Calu3 (cell line): ENCODE results near the gene CDC14A. TPM values are rescaled to one million over a fixed set of nuclear protein-coding genes. Genes with fewer than 3 reads are reported as not detected.
"Not testable (repeated sequence)": the region's sequence is repeated elsewhere in the genome, so short reads cannot be mapped to it uniquely, and the experiment has no call there.

Source experiments
- BruUV-seq: library from RNA; stranded (reverse); fragments of 400-500 nt; replicated peaks from 2 replicates; lab custom pipeline; 2021; lab: Mats Ljungman, UMichigan
- CTCF ChIA-PET: fragments of 300-600 bp; sonication (Branson Sonifier 250); formaldehyde crosslinking; loops from one replicate; lab custom pipeline; 2022; ENCODE audit warnings: antibody characterized with exemption; lab: Charles Lee
- DNase-seq: peaks from one replicate; pipeline ENCODE4 v3.0.0; 2022
- H3K27ac Mint-ChIP-seq: one replicate; pipeline ENCODE4 v1.8.0; 2022; ENCODE audit warnings: mixed read lengths; ENCODE audit not compliant: unreplicated experiment
- H3K27me3 Mint-ChIP-seq: one replicate; pipeline ENCODE4 v1.8.0; 2022; ENCODE audit warnings: mixed read lengths; ENCODE audit not compliant: unreplicated experiment
- H3K36me3 Mint-ChIP-seq: one replicate; pipeline ENCODE4 v1.8.0; 2022; ENCODE audit warnings: mild to moderate bottlenecking, moderate library complexity, mixed read lengths; ENCODE audit not compliant: insufficient read depth, unreplicated experiment
- H3K4me1 Mint-ChIP-seq: one replicate; pipeline ENCODE4 v1.8.0; 2022; ENCODE audit warnings: mild to moderate bottlenecking, low read depth, mixed read lengths; ENCODE audit not compliant: unreplicated experiment
- H3K4me3 Mint-ChIP-seq: one replicate; pipeline ENCODE4 v1.8.0; 2022; ENCODE audit warnings: mild to moderate bottlenecking, low read depth, moderate library complexity, mixed read lengths; ENCODE audit not compliant: unreplicated experiment
- H3K9me3 Mint-ChIP-seq: one replicate; pipeline ENCODE4 v1.8.0; 2022; ENCODE audit warnings: low read depth, mixed read lengths; ENCODE audit not compliant: unreplicated experiment
- CTCF ChIP-seq: fragments of 200-600 bp; IDR thresholded peaks from one replicate; pipeline ENCODE4 v1.8.0; 2022; ENCODE audit warnings: antibody characterized with exemption; ENCODE audit not compliant: unreplicated experiment
- intact Hi-C: fragments of 100-400 bp; cut with micrococcal nuclease; formaldehyde crosslinking; loops from one replicate; pipeline ENCODE4 v1.10.0; 2022; ENCODE audit not compliant: unreplicated experiment
- total RNA-seq: library from RNA; stranded (reverse); gene quantifications from 2 replicates; pipeline ENCODE4 v1.2.3, GENCODE V29; 2022

Gene CDC14A
- total RNA-seq, 1 experiment from 2014 or later = 8.5 TPM

GRCh38 chr1:100400404-100400803 is 48.1 kb downstream of the CDC14A start:
- BruUV-seq = no TSS peak
- Mint-ChIP-seq H3K4me1 (no peaks in the 10 kb centered on the region), H3K27me3 (no peaks in the 10 kb centered on the region), H3K36me3 (no peaks in the 10 kb centered on the region), H3K27ac (no peak overlapping the region), H3K4me3 (no peak overlapping the region), H3K9me3 (no peaks in the 10 kb centered on the region)
- TF ChIP-seq CTCF = no peak
- CTCF ChIA-PET = no interaction called here
- no peak for DNase-seq
- intact Hi-C loops = no loop called here

DNA sequence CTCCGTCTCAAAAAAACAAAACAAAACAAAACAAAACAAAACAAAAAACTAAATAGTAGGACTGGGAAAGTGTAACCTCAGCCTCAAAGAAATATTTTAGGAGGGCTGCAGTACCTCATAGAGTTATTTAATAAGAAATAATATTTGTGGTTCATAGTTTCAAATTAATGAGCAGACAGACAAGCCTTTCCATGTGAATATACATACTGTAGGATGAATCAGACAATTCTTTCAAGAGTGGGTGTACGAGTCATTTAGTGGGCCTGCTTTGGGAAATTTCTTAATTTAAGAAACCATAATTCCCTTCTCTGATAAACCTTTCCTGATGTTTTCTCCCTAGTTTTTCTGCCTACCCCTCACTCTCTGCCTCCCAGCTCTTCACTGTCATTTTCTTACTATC is 52.5 kb downstream of the CDC14A start:
- Mint-ChIP-seq H3K4me3 (no peak overlapping the region), H3K36me3 (no peaks in the 10 kb centered on the region), H3K4me1 (no peaks in the 10 kb centered on the region), H3K9me3 (no peaks in the 10 kb centered on the region), H3K27ac (no peak overlapping the region), H3K27me3 (no peaks in the 10 kb centered on the region)
- no TSS peak for BruUV-seq
- CTCF ChIA-PET = no interaction called here
- no peak for TF ChIP-seq CTCF
- DNase-seq = no peak
- intact Hi-C loops = no loop called here

DNA sequence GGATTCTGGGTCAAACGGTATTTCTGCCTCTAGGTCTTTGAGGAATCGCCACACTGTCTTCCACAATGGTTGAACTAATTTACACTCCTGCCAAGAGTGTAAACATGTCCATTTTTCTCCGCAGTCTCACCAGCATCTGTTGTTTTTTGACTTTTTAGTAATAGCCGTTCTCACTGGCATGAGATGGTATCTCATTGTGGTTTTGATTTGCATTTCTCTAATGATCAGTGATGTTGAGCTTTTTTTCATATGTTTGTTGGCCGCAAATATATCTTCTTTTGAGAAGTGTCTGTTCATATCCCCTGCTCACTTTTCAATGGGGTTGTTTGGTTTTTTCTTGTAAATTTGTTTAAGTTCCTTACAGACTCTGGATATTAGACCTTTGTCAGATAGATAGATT is 53.6 kb downstream of the CDC14A start:
- H3K27me3 Mint-ChIP-seq, intact Hi-C loops, DNase-seq, BruUV-seq, H3K4me3 Mint-ChIP-seq, H3K27ac Mint-ChIP-seq, H3K4me1 Mint-ChIP-seq, CTCF ChIA-PET, H3K36me3 Mint-ChIP-seq, H3K9me3 Mint-ChIP-seq: not testable (repeated sequence)

GRCh38 chr1:100407390-100407789 is 55.1 kb downstream of the CDC14A start:
- H3K27me3 Mint-ChIP-seq, DNase-seq, H3K36me3 Mint-ChIP-seq, H3K4me3 Mint-ChIP-seq, H3K9me3 Mint-ChIP-seq, CTCF ChIA-PET, H3K4me1 Mint-ChIP-seq, intact Hi-C loops, H3K27ac Mint-ChIP-seq, BruUV-seq: not testable (repeated sequence)

DNA sequence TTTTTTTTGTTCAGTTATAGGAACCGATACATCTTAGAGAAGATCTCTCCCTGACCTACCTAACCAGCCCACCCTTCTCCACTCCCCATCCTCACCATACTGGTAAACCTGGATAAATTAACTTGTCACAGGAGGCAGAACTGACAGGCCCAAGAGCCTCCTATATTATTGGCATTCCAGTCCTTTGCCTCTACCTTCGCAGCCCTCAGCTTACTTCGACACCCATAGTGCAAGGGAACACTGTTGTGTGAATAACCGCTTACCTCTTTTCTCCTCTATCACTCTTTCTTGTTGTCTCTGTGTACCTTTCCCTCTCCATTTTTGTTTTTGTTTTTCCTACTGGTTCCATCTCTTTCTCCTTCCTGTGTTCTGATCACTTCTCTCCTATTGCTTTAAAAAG is 58.7 kb downstream of the CDC14A start:
- Mint-ChIP-seq H3K36me3 (no peaks in the 10 kb centered on the region), H3K27me3 (no peaks in the 10 kb centered on the region), H3K4me3 (no peak overlapping the region), H3K9me3 (no peaks in the 10 kb centered on the region), H3K4me1 (peaks cover 7% of the 10 kb centered on the region), H3K27ac (no peak overlapping the region)
- no peak for TF ChIP-seq CTCF
- BruUV-seq = no TSS peak
- CTCF ChIA-PET = no interaction called here
- intact Hi-C loops = no loop called here
- DNase-seq = no peak
